Measurements from ENCODE around the gene HERPUD1.

HERPUD1 gene

DNA sequence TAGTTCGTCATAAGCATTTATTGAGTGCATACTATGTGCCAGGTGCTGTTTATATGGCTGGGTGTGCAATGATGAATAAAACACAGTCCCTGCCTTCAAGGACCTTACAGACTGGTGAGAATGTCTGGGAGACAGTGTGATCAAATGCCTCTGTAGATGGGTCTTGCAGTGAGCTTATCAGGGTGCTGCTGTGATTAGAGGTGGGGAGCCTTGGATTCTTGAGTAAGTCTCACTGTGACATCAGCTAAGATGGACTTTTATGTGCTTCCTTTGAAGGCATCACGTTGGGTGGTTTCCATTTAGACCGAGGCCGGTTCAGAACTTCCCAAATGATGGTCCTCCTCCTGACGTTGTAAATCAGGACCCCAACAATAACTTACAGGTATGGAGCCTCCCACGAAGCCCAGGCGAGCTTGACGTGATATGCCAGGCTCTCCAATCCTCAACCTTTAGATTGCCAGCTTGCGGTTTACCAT, 10.0 kb downstream of the HERPUD1 start:
- 84% methylated on average over 9 of the region's 9 CpGs for WGBS (ENCODE audit: insufficient coverage)

DNA sequence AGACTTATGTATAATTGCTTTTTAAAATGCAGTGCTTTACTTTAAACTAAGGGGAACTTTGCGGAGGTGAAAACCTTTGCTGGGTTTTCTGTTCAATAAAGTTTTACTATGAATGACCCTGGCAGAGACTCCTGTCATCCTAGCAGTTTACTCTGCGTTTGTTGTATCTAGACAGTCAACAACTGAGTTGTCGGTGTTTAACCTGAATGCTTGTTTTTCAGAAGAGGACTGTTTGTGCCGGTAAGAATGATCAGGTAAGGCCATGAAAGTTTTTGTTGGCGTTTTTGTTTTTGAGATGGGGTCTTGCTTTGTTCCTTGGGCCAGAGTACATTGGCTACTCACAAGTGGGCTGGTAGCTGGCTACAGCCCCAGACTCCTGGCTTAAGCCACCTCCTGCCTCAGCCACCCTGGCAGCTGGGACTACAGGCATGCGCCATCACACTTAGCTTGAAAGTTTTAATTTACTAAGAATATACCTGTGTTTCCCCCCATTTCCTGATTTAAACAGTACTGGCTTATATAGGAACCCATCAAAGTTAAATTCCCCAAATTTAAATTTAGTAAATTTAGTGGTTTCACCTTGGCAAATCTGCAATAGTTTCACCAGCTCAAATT, 11.9 kb downstream of the HERPUD1 start:
- Histone ChIP-seq H3K9me3 (ENCODE audit: control extremely low read depth in 1 of 5, control insufficient read depth in 4 of 5, insufficient read depth in 2 of 5, low read depth in 1 of 5, low read length in 4 of 5) (no peaks in the 10 kb centered on the region), H3K36me3 (ENCODE audit: control insufficient read depth in 4 of 4, insufficient read depth in 4 of 4, low read length in 3 of 4) (peaks cover 22 to 64% (median 53%) of the 10 kb centered on the region in 4 experiments), H3K4me3 (ENCODE audit: control insufficient read depth in 1 of 7, extremely low read depth in 1 of 7, insufficient read depth in 4 of 7, low read depth in 2 of 7, low read length in 6 of 7) (no peak overlapping the region), H3K27me3 (replicated peaks in 2 of 5; ENCODE audit: control insufficient read depth in 4 of 5, insufficient read depth in 5 of 5, low read length in 4 of 5) (no peaks in the 10 kb centered on the region), H3K4me1 (ENCODE audit: control extremely low read depth in 1 of 4, control insufficient read depth in 4 of 4, insufficient read depth in 4 of 4, low read length in 3 of 4) (peaks cover 0 to under 1% (median 0%) of the 10 kb centered on the region in 4 experiments), H3K27ac (ENCODE audit: insufficient read depth in 1 of 2, low read depth in 1 of 2, low read length in 2 of 2, poor library complexity in 1 of 2, severe bottlenecking in 2 of 2) (no peak overlapping the region)
- no peak for DNase-seq
- ChIA-PET CTCF (interaction anchor here (0.9 kb wide), 2 partner anchors 8 to 17 kb away, joined by 3 read pairs; no protein-coding TSS in a partner anchor), POLR2A (interaction anchor here (0.5 to 0.8 kb wide), 3 partner anchors 39 to 197 kb away, joined by 3 read pairs; no protein-coding TSS in a partner anchor)
- WGBS (ENCODE audit: insufficient coverage), result 93% methylated on average over 5 of the region's 6 CpGs

More for the DNA sequence above, 10.0 kb downstream of the HERPUD1 start:
- H3K27me3 ChIP-seq (replicated peaks in 2 of 5; ENCODE audit: control insufficient read depth in 4 of 5, insufficient read depth in 5 of 5, low read length in 4 of 5), result no peaks in the 10 kb centered on the region
- peaks cover 0 to 3% (median 0%) of the 10 kb centered on the region in 4 experiments for H3K4me1 ChIP-seq (ENCODE audit: control extremely low read depth in 1 of 4, control insufficient read depth in 4 of 4, insufficient read depth in 4 of 4, low read length in 3 of 4)
- POLR2A ChIA-PET, result interaction anchor here (0.6 to 1.1 kb wide), 4 partner anchors 8 to 1798 kb away, joined by 3 to 5 read pairs (median 3); partner anchors contain the start of gene HERPUD1
- CTCF ChIA-PET, result interaction anchor here (0.9 to 1.4 kb wide), 5 partner anchors 10 to 96 kb away, joined by 3 to 4 read pairs (median 3); no protein-coding TSS in a partner anchor
- H3K4me3 ChIP-seq (ENCODE audit: control insufficient read depth in 1 of 7, extremely low read depth in 1 of 7, insufficient read depth in 4 of 7, low read depth in 2 of 7, low read length in 6 of 7), result no peak overlapping the region
- no peak overlapping the region for H3K27ac ChIP-seq (ENCODE audit: insufficient read depth in 1 of 2, low read depth in 1 of 2, low read length in 2 of 2, poor library complexity in 1 of 2, severe bottlenecking in 2 of 2)
- no peaks in the 10 kb centered on the region for H3K9me3 ChIP-seq (ENCODE audit: control extremely low read depth in 1 of 5, control insufficient read depth in 4 of 5, insufficient read depth in 2 of 5, low read depth in 1 of 5, low read length in 4 of 5)
- no peak for DNase-seq
- H3K36me3 ChIP-seq (ENCODE audit: control insufficient read depth in 4 of 4, insufficient read depth in 4 of 4, low read length in 3 of 4), result peaks cover 36 to 82% (median 67%) of the 10 kb centered on the region in 4 experiments

DNA sequence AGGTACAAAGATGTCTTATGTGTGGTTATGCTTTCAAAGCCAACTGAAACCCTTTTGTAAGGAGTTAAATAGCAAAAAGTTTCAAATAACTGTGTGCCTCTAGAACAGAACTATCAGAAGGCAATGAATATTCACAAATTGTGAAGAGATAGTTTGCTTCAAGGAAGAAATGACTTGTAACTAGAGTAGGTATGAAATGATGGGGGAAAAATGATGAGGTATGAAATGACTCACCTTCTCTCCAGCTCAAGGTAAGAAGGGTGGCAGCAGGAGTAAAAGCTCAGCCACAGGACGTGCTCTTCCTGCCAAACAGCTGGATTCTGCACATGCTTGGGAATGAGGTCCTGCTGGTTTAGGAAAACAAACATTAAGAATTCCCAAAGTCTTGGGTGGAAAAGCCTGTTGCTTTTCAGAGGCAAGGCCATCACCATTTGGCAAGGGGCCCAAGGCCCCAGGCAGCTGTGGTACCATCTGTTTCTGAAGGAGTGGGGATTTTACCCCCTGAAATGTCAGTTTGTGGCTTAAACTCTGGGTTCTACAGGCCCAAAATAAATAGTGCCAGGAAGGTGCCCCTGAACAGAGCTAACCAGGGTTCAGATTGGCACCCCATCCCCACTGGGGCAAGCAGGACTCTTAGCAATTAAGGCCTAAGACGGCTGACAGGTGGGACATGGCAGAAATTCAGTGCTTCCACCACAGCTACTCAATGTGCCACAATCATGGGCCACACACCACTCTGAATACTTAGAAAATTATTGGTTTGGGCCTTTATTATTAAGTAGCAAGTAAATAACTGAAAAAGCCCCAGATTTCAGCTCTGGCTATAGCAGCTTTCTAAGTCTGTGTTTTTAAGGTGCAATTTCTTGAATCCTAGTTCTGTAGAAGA, 13.3 kb downstream of the HERPUD1 start:
- no peaks in the 10 kb centered on the region for H3K9me3 ChIP-seq (ENCODE audit: control extremely low read depth in 1 of 5, control insufficient read depth in 4 of 5, insufficient read depth in 2 of 5, low read depth in 1 of 5, low read length in 4 of 5)
- ChIA-PET CTCF (interaction anchor here (0.8 to 1.2 kb wide), 3 partner anchors 15 to 110 kb away, joined by 3 to 5 read pairs (median 3); no protein-coding TSS in a partner anchor), POLR2A (no interaction called here)
- no peaks in the 10 kb centered on the region for H3K27me3 ChIP-seq (replicated peaks in 2 of 5; ENCODE audit: control insufficient read depth in 4 of 5, insufficient read depth in 5 of 5, low read length in 4 of 5)
- WGBS (ENCODE audit: insufficient coverage), result 92% methylated on average over 2 of the region's 2 CpGs
- no peak overlapping the region for H3K27ac ChIP-seq (ENCODE audit: insufficient read depth in 1 of 2, low read depth in 1 of 2, low read length in 2 of 2, poor library complexity in 1 of 2, severe bottlenecking in 2 of 2)
- DNase-seq, result no peak
- no peaks in the 10 kb centered on the region for H3K4me1 ChIP-seq (ENCODE audit: control extremely low read depth in 1 of 4, control insufficient read depth in 4 of 4, insufficient read depth in 4 of 4, low read length in 3 of 4)
- H3K4me3 ChIP-seq (ENCODE audit: control insufficient read depth in 1 of 7, extremely low read depth in 1 of 7, insufficient read depth in 4 of 7, low read depth in 2 of 7, low read length in 6 of 7), result no peak overlapping the region
- peaks cover 16 to 51% (median 40%) of the 10 kb centered on the region in 4 experiments for H3K36me3 ChIP-seq (ENCODE audit: control insufficient read depth in 4 of 4, insufficient read depth in 4 of 4, low read length in 3 of 4)

DNA sequence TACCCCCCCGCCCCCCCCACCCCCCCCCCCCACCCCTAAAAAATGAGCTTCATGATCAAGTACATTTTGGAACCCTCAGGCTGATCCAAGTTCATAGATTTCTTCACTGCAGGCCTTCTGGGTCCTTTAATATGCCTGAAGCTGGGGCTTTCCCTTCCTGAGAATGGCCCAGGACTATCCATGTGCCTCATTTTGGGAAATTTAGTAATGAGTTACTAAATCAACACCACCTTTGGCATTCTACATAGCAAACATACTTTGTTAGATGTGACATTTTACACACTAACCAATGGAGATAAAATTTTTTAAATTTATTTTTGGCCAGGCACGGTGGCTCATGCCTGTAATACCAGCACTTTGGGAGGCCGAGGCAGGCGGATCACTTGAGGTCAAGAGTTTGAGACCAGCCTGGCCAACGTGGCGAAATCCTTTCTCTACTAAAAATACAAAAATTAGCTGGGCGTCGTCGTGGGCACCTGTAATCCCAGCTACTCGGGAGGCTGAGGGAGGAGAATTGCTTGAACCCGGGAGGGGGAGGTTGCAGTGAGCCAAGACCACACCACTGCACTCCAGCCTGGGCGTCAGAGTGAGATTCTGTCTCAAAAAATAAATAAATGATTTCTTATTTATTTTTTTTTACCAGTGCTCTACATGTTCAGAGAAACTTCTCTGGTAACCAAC, 14.0 kb downstream of the HERPUD1 start:
- H3K4me3 ChIP-seq (ENCODE audit: control insufficient read depth in 1 of 7, extremely low read depth in 1 of 7, insufficient read depth in 4 of 7, low read depth in 2 of 7, low read length in 6 of 7), result no peak overlapping the region
- no peak for DNase-seq
- WGBS (ENCODE audit: insufficient coverage), result 100% methylated on average over 5 of the region's 12 CpGs
- no peaks in the 10 kb centered on the region for H3K9me3 ChIP-seq (ENCODE audit: control extremely low read depth in 1 of 5, control insufficient read depth in 4 of 5, insufficient read depth in 2 of 5, low read depth in 1 of 5, low read length in 4 of 5)
- no peaks in the 10 kb centered on the region for H3K27me3 ChIP-seq (replicated peaks in 2 of 5; ENCODE audit: control insufficient read depth in 4 of 5, insufficient read depth in 5 of 5, low read length in 4 of 5)
- ChIA-PET CTCF (interaction anchor here (0.8 to 1.2 kb wide), 3 partner anchors 14 to 110 kb away, joined by 3 to 5 read pairs (median 3); no protein-coding TSS in a partner anchor), POLR2A (no interaction called here)
- H3K36me3 ChIP-seq (ENCODE audit: control insufficient read depth in 4 of 4, insufficient read depth in 4 of 4, low read length in 3 of 4), result peaks cover 14 to 45% (median 35%) of the 10 kb centered on the region in 4 experiments
- no peak overlapping the region for H3K27ac ChIP-seq (ENCODE audit: insufficient read depth in 1 of 2, low read depth in 1 of 2, low read length in 2 of 2, poor library complexity in 1 of 2, severe bottlenecking in 2 of 2)
- H3K4me1 ChIP-seq (ENCODE audit: control extremely low read depth in 1 of 4, control insufficient read depth in 4 of 4, insufficient read depth in 4 of 4, low read length in 3 of 4), result peaks cover 0 to 7% (median under 1%) of the 10 kb centered on the region in 4 experiments

DNA sequence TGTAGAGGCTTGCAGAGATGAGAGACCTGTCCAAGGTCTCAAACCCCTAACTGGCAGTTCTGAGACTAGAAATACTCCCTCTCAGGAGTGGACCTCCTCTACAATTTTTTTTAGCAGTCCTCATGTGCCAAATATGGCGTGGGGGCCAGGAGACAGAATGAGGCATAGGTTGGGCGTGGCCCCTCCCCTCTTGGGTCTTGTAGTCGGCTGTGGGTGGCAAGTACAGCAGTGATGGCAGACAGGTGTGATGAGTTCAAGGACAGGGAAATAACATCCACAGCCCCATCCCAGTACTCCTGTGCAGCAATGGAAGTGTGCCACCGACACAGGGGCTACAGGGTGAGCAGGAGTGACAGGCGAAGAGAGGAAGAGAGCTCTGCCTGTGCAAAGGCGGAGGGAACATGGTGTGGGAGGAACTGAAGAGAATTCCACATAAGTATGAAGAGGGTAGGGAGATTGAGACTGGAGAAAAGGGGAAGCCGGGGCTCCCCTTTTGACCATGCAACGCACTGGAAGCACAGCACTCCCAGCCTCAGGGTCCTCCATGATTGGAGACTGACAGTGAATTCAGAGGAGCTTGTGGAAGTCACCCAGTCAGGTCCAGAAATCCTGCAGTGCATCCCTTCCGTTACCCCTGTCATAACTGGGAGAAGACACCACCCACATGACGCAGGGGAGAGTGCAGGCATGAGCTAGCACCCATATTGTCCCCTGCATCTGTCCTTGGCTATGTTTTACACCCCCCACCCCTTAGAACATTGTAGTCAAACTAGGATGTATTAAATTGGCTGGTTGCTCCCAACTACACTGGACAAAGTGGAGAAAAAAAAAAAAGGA, 15.0 kb downstream of the HERPUD1 start:
- Histone ChIP-seq H3K27ac (ENCODE audit: insufficient read depth in 1 of 2, low read depth in 1 of 2, low read length in 2 of 2, poor library complexity in 1 of 2, severe bottlenecking in 2 of 2) (no peak overlapping the region), H3K4me1 (ENCODE audit: control extremely low read depth in 1 of 4, control insufficient read depth in 4 of 4, insufficient read depth in 4 of 4, low read length in 3 of 4) (peaks cover 0 to 14% (median 6%) of the 10 kb centered on the region in 4 experiments), H3K36me3 (ENCODE audit: control insufficient read depth in 4 of 4, insufficient read depth in 4 of 4, low read length in 3 of 4) (peaks cover 9 to 37% (median 28%) of the 10 kb centered on the region in 4 experiments), H3K4me3 (ENCODE audit: control insufficient read depth in 1 of 7, extremely low read depth in 1 of 7, insufficient read depth in 4 of 7, low read depth in 2 of 7, low read length in 6 of 7) (no peak overlapping the region), H3K27me3 (replicated peaks in 2 of 5; ENCODE audit: control insufficient read depth in 4 of 5, insufficient read depth in 5 of 5, low read length in 4 of 5) (no peaks in the 10 kb centered on the region), H3K9me3 (ENCODE audit: control extremely low read depth in 1 of 5, control insufficient read depth in 4 of 5, insufficient read depth in 2 of 5, low read depth in 1 of 5, low read length in 4 of 5) (no peaks in the 10 kb centered on the region)
- ChIA-PET POLR2A (no interaction called here), CTCF (interaction anchor here (0.7 to 2.0 kb wide), 4 partner anchors 10 to 80 kb away, joined by 3 to 8 read pairs (median 3); no protein-coding TSS in a partner anchor)
- DNase-seq, result no peak
- WGBS (ENCODE audit: insufficient coverage), result 97% methylated on average over 7 of the region's 10 CpGs

DNA sequence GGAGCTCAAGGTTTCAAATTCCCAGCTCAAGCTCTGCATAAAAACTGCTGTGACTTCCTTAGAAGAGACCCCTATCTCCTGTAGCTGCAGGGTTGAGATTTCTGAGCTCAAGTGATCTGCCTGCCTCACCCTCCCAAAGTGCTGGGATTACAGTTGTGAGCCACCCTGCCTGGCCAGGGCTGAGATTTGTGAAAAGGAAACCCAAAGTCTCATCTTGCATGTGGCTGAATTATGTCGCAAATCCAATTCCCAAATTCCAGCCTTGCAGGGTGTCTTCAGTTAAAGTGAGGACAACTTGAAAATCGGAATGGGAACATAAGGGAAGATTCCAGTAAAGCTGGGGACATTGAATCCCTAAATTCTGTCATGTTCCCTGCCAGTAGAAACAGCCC, 15.7 kb downstream of the HERPUD1 start:
- H3K4me3 ChIP-seq (ENCODE audit: control insufficient read depth in 1 of 7, extremely low read depth in 1 of 7, insufficient read depth in 4 of 7, low read depth in 2 of 7, low read length in 6 of 7), result no peak overlapping the region
- POLR2A ChIA-PET, result no interaction called here
- WGBS (ENCODE audit: insufficient coverage), result 95% methylated on average over 2 of the region's 2 CpGs
- H3K27ac ChIP-seq (ENCODE audit: insufficient read depth in 1 of 2, low read depth in 1 of 2, low read length in 2 of 2, poor library complexity in 1 of 2, severe bottlenecking in 2 of 2), result no peak overlapping the region
- no peaks in the 10 kb centered on the region for H3K9me3 ChIP-seq (ENCODE audit: control extremely low read depth in 1 of 5, control insufficient read depth in 4 of 5, insufficient read depth in 2 of 5, low read depth in 1 of 5, low read length in 4 of 5)
- peaks cover 9 to 31% (median 22%) of the 10 kb centered on the region in 4 experiments for H3K36me3 ChIP-seq (ENCODE audit: control insufficient read depth in 4 of 4, insufficient read depth in 4 of 4, low read length in 3 of 4)
- CTCF ChIA-PET, result interaction anchor here (0.7 to 2.0 kb wide), 4 partner anchors 11 to 81 kb away, joined by 3 to 8 read pairs (median 3); no protein-coding TSS in a partner anchor
- no peak for DNase-seq
- peaks cover 0 to 14% (median 6%) of the 10 kb centered on the region in 4 experiments for H3K4me1 ChIP-seq (ENCODE audit: control extremely low read depth in 1 of 4, control insufficient read depth in 4 of 4, insufficient read depth in 4 of 4, low read length in 3 of 4)
- no peaks in the 10 kb centered on the region for H3K27me3 ChIP-seq (replicated peaks in 2 of 5; ENCODE audit: control insufficient read depth in 4 of 5, insufficient read depth in 5 of 5, low read length in 4 of 5)

Data from common myeloid progenitor, CD34-positive (primary cell).